SU-DHL-6 (cell line): ENCODE data around the gene FHAD1.

ENCODE experiments used
- EZH2phosphoT487 ChIP-seq: fragments of 200-600 bp; sonication (generic), shearing (Covaris generic); conservative IDR thresholded peaks from 2 replicates; pipeline ENCODE4 v1.6.1; 2018; ENCODE audit warnings: mild to moderate bottlenecking, antibody characterized with exemption, low read length, moderate library complexity, mixed read lengths
- TF ChIP-seq, protein P1 (sequence below): fragments of 200-600 bp; sonication (generic); IDR thresholded peaks from one replicate; pipeline ENCODE4 v1.5.1; 2017; ENCODE audit warnings: antibody characterized with exemption, mild to moderate bottlenecking, low read length, moderate library complexity; ENCODE audit not compliant: insufficient read depth, poor library complexity, severe bottlenecking

DNA sequence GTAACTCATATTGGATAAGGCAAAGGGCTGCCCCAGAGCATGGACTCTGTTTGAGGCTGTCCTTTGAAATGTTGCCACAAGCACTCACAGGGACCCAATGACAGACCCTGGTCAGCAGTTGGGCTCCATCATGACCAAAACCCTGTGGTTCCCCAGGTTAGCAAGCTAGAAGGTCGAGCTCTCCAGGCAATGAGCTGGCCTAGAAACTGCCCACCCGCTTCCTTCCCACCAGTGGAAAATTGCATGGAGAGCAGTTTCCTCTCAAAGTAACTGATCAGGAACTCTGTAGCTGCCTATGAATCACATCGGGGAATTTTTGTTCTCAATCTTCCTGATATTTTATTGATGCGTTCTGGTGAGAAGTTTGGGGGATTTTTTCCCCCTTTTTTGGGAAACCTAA, 52.8 kb downstream of the FHAD1 start:
- TF ChIP-seq, protein P1, sequence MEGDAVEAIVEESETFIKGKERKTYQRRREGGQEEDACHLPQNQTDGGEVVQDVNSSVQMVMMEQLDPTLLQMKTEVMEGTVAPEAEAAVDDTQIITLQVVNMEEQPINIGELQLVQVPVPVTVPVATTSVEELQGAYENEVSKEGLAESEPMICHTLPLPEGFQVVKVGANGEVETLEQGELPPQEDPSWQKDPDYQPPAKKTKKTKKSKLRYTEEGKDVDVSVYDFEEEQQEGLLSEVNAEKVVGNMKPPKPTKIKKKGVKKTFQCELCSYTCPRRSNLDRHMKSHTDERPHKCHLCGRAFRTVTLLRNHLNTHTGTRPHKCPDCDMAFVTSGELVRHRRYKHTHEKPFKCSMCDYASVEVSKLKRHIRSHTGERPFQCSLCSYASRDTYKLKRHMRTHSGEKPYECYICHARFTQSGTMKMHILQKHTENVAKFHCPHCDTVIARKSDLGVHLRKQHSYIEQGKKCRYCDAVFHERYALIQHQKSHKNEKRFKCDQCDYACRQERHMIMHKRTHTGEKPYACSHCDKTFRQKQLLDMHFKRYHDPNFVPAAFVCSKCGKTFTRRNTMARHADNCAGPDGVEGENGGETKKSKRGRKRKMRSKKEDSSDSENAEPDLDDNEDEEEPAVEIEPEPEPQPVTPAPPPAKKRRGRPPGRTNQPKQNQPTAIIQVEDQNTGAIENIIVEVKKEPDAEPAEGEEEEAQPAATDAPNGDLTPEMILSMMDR, result no peak
- TF ChIP-seq EZH2phosphoT487, result no peak
